Measurements from ENCODE around the gene CNOT1.

GRCh38 chr16:58634265-58634802 is 4.7 kb upstream of the CNOT1 start:
- TF ChIP-seq, protein P1, sequence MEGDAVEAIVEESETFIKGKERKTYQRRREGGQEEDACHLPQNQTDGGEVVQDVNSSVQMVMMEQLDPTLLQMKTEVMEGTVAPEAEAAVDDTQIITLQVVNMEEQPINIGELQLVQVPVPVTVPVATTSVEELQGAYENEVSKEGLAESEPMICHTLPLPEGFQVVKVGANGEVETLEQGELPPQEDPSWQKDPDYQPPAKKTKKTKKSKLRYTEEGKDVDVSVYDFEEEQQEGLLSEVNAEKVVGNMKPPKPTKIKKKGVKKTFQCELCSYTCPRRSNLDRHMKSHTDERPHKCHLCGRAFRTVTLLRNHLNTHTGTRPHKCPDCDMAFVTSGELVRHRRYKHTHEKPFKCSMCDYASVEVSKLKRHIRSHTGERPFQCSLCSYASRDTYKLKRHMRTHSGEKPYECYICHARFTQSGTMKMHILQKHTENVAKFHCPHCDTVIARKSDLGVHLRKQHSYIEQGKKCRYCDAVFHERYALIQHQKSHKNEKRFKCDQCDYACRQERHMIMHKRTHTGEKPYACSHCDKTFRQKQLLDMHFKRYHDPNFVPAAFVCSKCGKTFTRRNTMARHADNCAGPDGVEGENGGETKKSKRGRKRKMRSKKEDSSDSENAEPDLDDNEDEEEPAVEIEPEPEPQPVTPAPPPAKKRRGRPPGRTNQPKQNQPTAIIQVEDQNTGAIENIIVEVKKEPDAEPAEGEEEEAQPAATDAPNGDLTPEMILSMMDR (conservative IDR thresholded peaks at IDR 0.05; ENCODE audit: low read depth, low read length): no peak
- TF ChIP-seq EZH2phosphoT487 (IDR thresholded peaks at IDR 0.05; ENCODE audit: borderline replicate concordance, low read length): no peak
